HEK293 (cell line): ENCODE data around the gene INVS.

ENCODE experiments used
- ZNF776 ChIP-seq: fragments of 450-650 bp; formaldehyde crosslinking; IDR thresholded peaks from 2 replicates; pipeline ENCODE4 v1.5.0; 2017; ENCODE audit warnings: missing biosample characterization, missing genetic modification characterization, borderline replicate concordance
- TF ChIP-seq, protein P1 (sequence below): fragments of 450-650 bp; formaldehyde crosslinking; IDR thresholded peaks from 2 replicates; pipeline ENCODE4 v1.5.1; 2016; ENCODE audit warnings: missing biosample characterization, missing genetic modification characterization

DNA sequence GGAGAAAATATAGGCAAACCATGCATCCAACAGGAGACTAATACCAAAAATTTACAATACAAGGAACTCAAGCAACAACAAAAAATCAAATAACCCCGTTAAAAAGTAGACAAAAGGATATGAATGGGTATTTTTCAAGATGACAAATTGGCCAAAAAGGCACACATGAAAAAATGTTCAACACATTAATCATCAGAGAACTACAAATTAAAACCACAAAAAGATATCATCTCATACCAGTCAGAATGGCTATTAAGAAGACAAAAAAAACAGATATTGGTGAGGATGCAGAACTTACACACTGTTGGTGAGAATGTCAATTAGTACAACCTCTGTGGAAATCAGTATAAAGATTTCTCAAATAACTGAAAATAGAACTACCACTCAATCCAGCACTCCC lies 218.7 kb downstream of the INVS start:
- TF ChIP-seq, protein P1, sequence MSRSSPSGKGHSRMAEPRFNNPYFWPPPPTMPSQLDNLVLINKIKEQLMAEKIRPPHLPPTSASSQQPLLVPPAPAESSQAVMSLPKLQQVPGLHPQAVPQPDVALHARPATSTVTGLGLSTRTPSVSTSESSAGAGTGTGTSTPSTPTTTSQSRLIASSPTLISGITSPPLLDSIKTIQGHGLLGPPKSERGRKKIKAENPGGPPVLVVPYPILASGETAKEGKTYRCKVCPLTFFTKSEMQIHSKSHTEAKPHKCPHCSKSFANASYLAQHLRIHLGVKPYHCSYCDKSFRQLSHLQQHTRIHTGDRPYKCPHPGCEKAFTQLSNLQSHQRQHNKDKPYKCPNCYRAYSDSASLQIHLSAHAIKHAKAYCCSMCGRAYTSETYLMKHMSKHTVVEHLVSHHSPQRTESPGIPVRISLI (tag by site-specific recombination) = no peak
- no peak for TF ChIP-seq ZNF776
